ENCODE data around the gene CHST12.

DNA sequence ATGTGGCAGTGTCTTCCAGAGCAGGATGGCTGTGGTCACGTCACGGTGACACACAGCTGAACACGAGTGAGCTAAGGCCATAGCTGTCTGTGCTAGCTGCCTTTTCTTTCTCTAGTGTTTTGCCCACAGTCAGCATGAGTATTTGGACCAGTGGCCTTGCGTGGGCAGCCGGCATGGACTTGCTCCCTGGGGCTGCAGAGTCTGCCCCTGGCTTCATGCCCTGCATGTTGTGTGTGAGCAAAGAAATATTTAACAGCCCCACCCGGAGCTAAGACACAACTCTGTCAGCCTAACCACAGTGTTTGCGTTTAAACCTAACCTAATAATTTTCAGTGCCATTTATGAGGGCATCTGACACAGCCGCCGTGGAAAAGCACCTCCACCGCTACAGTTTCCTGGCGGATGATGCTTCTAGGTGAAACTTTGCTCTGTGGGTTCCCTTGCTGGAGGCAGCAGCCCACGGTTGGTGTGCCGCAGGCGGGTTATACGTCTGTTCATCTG lies 14.6 kb downstream of the CHST12 start:
- no peak for TF ChIP-seq EZH2 (IDR thresholded peaks at IDR 0.05; ENCODE audit: low read length, unreplicated experiment)
- TF ChIP-seq, protein P1, sequence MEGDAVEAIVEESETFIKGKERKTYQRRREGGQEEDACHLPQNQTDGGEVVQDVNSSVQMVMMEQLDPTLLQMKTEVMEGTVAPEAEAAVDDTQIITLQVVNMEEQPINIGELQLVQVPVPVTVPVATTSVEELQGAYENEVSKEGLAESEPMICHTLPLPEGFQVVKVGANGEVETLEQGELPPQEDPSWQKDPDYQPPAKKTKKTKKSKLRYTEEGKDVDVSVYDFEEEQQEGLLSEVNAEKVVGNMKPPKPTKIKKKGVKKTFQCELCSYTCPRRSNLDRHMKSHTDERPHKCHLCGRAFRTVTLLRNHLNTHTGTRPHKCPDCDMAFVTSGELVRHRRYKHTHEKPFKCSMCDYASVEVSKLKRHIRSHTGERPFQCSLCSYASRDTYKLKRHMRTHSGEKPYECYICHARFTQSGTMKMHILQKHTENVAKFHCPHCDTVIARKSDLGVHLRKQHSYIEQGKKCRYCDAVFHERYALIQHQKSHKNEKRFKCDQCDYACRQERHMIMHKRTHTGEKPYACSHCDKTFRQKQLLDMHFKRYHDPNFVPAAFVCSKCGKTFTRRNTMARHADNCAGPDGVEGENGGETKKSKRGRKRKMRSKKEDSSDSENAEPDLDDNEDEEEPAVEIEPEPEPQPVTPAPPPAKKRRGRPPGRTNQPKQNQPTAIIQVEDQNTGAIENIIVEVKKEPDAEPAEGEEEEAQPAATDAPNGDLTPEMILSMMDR (conservative IDR thresholded peaks at IDR 0.05; ENCODE audit: low read depth, low read length) = no peak
